Stimulated activated CD4-positive, alpha-beta T cell treated with anti-CD3 and anti-CD28 coated beads, TNF-alpha, amount 100 ng/mL, for 48 hours (primary cell): ENCODE results near the gene GNAO1.
A peak's percentile ranks its signal among the peaks of the same experiment; 100 is the strongest.

ENCODE experiments used
- DNase-seq, 3 donors: peaks; one replicate each; pipeline ENCODE4 v3.0.0-alpha.2; 2020; ENCODE audit warnings: low read depth in 3 of 3

GNAO1 gene

DNA sequence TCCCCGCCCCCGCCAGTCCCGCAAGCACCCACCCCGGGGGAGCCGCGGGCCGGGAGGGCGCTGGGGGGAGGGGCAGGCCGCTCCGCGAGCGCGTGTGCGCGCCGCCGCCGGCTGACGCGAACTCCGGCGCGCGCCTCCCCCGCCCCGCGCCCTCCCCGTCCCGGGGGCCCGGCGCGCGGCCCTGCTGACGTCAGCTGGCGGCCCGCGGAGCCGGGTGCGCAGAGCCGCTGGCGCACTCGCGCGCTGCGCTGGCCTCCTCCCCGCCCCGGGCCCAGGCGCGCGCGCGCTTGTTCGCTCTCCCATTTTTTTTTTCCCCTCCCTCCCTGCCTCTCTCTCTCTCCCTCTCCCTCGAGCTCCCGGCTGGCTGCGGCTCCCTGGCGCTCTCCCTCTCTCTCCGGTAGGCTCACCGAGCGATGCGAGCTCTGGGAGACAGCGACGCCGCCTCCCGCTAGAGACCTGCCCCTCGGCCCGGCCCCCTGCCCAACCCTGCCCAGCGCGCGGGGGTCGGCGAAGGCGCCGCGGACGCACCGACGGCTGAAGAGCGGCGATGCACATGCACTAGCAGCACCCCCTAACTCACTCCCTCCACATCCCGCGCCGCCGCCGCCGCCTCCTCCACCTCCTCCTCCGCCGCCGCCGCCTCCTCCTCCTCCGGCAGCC, at the start of gene GNAO1:
GNAO1 (plus strand) TSS at position 334 of the 660 bp plus-strand sequence. CDS start 747 bp downstream, outside the sequence.
- DNase-seq, result peak in 2 of 3 donors; percentile 7 to 42

- DNase-seq, result no peak
Observed at GRCh38 chr16:56143666-56144065, 47.6 kb upstream of the GNAO1 start.

GRCh38 chr16:56145369-56145768, 45.9 kb upstream of the GNAO1 start:
- no peak for DNase-seq

- DNase-seq, result no peak
Observed at GRCh38 chr16:56151621-56152020, 39.7 kb upstream of the GNAO1 start.

DNA sequence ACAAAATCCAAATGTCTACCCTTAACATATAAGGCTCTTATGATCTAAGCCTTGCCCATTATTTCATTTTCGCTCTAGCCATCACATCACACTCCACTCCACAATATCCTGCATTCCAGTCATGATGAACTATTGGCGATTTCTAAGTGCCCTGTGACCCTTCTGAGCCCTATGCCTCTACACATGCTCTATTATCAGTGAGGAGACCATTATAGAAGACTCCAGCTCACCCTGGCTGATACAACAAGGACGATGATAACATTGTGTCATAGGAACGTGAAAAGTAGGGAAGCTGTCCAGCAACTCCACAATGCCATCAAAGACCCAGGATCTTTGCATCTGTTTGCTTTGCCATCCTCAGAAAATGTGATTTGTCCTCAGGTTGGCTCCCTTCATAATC, 29.6 kb upstream of the GNAO1 start:
- no peak for DNase-seq

DNA sequence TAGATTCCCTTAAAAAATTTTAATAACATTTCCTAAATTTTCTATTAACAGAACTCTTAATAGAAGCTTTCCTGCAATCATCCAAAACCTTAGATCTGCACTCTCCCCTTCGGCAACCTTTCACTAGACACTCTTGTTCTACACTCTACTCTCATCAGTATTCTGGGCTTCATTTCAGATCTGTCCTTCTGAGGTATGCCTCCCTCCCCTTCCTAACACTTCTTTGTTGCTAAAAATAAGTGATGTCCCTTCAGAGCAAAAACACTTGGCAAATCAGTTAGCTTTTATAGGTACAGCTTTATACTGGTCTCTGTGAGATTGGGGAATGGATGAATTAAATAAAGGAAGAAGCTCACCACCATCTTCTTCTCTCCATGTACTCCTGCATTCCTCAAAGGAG, 28.2 kb upstream of the GNAO1 start:
- no peak for DNase-seq

DNA sequence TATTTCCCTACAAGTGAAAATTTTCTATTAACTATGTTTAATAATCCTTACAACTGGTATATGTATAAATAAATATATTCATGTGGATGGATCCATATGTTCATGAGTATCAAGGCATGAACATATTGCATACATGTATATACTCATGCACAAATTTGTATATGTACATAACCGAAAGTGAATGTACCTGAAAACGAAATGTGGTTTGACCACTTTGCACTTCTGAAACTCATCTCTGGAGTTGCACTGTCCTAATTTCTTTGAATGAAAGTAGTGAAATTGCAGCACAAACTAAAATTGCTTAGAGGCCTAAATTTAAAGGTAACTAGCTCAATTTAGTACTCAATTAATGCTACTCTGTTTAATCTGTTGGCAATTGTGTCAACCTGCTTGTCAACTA, 27.4 kb upstream of the GNAO1 start:
- no peak for DNase-seq

- DNase-seq, result no peak
Observed at GRCh38 chr16:56164636-56165035, 26.7 kb upstream of the GNAO1 start.

DNA sequence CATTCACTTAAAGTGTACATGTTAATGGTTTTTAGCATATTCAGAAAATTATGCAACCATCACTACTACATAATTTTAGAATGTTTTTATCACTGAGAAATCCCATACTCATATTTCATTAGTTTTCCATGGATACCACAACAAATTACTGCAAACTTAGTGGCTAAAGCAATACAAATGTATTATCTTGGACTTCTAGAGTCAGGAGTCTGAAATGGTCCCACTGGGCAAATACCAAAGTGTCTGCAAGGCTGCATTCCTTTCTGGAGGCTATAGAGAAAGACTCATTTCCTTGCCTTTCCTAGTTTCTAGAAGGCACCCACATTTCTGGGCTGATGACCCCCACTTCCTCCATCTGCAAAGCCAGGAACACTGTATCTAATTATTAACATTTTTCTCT, 16.9 kb upstream of the GNAO1 start:
- DNase-seq, result no peak

GRCh38 chr16:56181401-56181800, 9.9 kb upstream of the GNAO1 start:
- DNase-seq, result no peak

DNA sequence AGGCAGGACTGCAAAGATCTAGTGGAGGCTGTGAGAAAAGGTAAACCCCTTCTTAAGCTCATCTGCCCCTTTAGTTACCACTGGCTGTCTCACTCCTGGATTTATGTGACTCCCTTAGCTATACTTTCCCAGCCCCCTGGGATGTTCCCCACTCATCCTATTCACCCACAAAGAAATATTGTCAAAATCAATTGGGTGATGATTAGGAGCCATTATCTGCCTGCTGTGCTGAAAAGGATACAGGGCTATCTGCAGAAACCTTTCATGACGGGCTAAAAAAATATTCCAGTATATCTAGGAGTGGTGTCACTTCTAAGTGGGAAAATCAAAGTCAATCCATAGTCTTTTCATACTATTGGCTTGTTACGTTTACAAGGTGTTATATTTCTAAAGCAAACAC, 8.0 kb upstream of the GNAO1 start:
- no peak for DNase-seq

- no peak for DNase-seq
Observed at GRCh38 chr16:56190048-56190676, 1.1 kb upstream of the GNAO1 start.

- no peak for DNase-seq
Observed at GRCh38 chr16:56190677-56191155, 573 bp upstream of the GNAO1 start.

- DNase-seq, result no peak
Observed at GRCh38 chr16:56191835-56192634, 746 bp downstream of the GNAO1 start.

DNA sequence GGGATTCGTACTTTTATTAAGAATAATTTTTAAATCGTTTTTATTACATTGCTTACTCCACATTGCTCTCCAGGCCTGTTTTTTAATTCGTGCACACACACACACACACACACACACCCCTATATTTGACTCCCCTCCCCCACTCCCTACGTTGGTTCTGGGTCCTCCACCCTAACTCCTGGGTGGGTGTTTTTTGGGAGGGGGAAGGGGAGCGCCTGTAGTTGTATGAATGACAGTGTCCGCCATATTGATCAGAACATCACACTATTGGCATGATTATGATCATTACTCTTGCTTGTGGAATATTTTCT, 1.3 kb downstream of the GNAO1 start:
- no peak for DNase-seq

- DNase-seq, result no peak
Observed at GRCh38 chr16:56192986-56193945, 2.0 kb downstream of the GNAO1 start.

DNA sequence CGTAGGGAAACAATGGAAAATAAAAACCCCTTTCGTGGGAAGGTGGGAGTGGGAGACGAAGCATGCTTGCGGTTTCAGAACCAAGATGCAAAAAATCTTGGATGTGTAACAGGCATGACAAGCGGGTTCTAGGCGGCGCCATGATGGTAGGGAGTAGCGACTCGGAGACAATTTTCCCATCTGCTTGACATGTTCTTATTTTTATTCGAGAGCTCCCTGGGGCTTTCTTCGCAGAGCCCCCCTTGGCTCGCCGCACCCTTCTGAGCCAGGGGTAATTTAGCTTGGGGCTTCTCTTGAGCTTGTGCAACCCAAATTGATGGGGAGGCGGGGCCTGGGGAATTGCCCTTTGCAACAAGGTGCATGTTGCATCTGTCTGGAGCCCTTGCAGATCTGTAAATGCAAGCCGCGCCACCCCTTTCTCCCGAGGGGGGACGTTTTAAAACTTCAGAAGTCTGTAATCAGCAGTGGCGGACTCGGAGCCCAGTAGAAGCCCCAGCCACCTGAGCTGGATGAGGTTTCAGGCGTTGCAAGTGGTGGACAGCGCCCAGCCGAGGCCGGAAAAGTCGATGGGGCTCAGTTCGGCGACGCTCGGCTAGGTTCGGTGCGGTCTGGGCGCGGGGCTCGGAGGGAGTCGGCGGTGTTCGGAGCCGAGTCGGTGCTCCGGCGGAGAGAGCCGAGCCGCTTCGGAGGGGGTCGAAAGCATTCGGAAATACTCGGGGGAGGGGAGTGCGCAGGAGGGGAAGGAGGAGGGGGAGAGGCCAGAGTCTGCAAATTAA, 2.9 kb downstream of the GNAO1 start:
- peak; percentile 57 to 74 (median 64) for DNase-seq

GRCh38 chr16:56195151-56195550, 3.9 kb downstream of the GNAO1 start:
- no peak for DNase-seq

GRCh38 chr16:56196381-56196780, 5.1 kb downstream of the GNAO1 start:
- no peak for DNase-seq

- no peak for DNase-seq
Observed at GRCh38 chr16:56197192-56197992, 6.1 kb downstream of the GNAO1 start.
